Activated T-helper 1 cell treated with Interleukin-2 at 50 U/mL for 16 hours (primary cell): ENCODE data around the gene ZNRF4.
"Not testable (repeated sequence)": the region's sequence is repeated elsewhere in the genome, so short reads cannot be mapped to it uniquely, and the experiment has no call there.

Source experiments
- DNase-seq: peaks from one replicate; pipeline ENCODE4 v3.0.0-alpha.2; 2020; ENCODE audit warnings: low read depth

ZNRF4 gene, protein sequence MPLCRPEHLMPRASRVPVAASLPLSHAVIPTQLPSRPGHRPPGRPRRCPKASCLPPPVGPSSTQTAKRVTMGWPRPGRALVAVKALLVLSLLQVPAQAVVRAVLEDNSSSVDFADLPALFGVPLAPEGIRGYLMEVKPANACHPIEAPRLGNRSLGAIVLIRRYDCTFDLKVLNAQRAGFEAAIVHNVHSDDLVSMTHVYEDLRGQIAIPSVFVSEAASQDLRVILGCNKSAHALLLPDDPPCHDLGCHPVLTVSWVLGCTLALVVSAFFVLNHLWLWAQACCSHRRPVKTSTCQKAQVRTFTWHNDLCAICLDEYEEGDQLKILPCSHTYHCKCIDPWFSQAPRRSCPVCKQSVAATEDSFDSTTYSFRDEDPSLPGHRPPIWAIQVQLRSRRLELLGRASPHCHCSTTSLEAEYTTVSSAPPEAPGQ

GRCh38 chr19:5455367-5456129, at the start of gene ZNRF4:
ZNRF4 (plus strand) TSS chr19:5455417; CDS start chr19:5455492, 75 bp downstream.
- DNase-seq: no peak

DNA sequence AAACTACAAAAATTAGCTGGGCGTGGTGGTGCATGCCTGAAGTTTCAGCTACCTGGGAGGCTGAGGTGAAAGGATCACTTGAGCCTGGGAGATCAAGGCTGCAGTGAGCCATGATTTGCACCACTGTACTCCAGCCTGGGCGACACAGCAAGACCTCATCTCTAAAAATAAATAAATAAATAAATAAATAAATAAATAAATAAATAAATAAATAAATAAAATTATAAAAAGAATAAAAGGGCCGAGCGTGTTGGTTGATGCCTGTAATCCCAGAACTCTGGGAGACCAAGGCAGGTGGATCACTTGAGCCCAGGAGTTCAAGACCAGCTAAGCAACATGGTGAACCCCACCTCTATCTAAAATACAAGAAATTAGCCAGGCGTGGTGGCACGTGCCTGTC, 49.0 kb upstream of the ZNRF4 start:
- not testable (repeated sequence) for DNase-seq

DNA sequence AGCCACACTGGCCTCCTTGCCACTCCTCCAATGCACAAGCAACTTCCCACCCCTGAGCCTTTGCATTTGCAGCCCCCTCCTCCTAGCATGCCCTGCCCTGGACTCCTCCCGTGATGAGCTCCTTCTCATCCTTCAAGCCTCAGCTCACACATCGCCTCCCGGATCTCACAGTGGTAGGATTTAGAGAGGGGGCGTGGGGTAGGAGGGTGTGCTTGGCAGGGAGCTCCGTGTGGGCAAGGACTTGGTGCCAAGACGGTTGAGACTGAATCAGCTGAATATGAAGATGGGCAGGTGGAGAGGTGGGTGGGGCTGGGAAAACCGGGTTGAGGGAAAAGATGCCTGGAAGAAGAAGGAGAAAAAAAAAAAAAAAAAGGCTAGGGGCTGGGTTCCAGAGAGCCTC, 48.4 kb upstream of the ZNRF4 start:
- DNase-seq: no peak

DNA sequence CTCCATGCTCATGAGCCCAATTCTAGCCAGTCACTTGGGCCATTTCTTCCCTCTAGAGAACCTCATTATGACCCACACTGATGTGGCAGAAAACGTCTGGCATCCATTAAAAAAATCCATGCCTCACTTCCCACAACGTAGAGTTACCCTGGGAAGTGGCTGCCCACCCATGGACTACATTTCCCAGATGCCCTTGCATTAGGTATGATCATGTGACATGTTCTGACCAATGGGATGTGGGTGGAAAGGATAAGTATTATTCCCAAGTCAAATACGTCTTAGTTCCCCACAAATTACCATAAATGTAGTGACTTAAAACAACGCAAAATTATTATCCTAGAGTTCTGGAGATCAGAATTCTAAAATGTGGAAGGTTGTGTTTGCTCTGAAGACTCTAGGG, 47.9 kb upstream of the ZNRF4 start:
- DNase-seq: no peak

- no peak for DNase-seq
Measured at GRCh38 chr19:5417495-5418436, 37.5 kb upstream of the ZNRF4 start.

DNA sequence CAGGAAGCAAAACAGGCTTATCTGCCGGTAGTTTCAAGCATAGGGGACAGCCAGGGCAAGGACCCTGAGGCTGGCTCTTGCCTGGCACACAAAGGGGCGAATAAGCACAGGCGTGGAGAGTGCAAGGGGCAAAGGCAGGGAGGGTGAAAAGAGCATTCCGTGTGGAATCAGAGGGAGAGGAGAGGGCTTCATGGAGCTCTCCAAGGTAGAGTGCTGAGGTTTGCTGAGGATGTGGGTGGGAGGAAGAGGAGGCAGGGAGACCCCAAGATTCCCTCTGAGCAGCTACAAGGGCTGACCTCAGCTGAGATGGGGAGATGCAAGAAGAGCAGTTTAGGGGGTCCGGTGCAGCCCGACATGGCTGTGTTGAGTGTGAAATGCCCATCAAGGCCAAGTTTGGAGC, 36.5 kb upstream of the ZNRF4 start:
- no peak for DNase-seq

- DNase-seq: no peak
Measured at GRCh38 chr19:5420953-5421352, 34.3 kb upstream of the ZNRF4 start.

DNA sequence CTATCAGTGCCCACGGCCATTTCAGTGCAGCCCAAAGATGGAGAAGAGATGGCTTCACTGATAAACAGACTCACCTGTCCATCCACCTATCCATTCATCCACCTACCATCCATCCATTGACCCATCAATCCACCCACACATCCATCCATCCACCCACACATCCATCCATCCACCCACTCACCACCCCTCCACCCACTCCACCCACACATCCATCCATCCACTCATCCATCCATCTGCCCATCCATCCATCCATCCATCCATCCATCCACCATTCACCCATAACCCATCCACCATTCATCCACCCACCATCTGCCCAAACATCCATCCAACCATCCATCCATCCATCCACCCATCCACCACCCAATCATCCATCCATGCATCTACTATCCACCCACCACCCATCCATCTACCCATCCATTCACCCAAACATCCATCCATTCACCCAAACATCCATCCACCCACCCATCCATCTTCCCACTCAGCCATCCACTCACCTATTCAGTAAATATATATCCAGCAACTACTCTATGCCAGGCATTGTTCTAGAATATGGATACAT, 31.6 kb upstream of the ZNRF4 start:
- no peak for DNase-seq

- no peak for DNase-seq
Measured at GRCh38 chr19:5424192-5424973, 30.8 kb upstream of the ZNRF4 start.

GRCh38 chr19:5425260-5425659, 30.0 kb upstream of the ZNRF4 start:
- DNase-seq: no peak

- DNase-seq: no peak
Measured at GRCh38 chr19:5430237-5430636, 25.0 kb upstream of the ZNRF4 start.

DNA sequence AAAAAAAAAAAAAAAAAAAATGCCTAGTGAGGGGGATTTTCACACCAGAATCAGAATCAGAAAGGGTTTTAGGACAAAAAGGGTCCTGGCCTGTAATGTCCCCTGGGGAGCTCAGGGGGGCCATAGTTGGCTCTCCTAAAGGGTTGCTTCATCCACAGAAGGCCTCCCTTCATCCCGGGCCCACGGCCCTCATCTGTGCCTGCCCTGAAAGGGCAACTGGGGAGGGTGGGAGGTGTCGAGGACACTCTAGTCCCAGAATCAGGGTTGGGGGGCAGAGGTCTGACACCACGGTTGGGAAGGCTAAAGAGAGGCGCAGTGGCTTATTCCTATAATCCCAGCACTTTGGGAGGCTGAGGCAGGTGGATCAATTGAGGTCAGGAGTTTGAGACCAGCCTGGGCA, 22.5 kb upstream of the ZNRF4 start:
- no peak for DNase-seq

DNA sequence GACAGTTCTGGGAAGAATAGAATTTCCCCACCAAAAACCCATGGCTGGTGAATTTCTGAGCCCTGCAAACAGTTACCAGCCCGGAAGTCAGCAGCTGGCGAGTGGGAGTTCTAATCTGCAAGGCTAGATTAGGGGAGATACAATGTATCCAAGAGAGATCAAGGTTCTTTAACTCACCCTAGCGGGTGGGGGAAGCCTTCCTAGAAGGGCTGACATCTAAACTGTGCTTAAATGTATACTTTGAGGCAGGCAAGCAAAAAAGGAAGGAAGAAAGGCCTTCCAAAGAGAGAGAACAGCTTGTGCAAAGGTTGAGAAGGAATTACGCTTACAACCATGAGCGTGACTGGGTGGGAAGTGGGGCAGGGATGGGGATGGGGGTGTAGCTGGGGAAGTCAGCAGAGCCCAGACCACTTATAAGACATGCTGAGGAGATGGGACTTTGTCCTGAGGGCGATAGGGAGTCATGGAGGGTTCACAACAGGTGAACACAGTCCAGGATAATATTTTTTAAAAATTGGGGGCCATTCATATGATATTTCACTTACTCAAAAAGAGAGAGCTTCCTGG, 20.8 kb upstream of the ZNRF4 start:
- DNase-seq: no peak

- DNase-seq: no peak
Measured at GRCh38 chr19:5434970-5435641, 20.1 kb upstream of the ZNRF4 start.

- no peak for DNase-seq
Measured at GRCh38 chr19:5435642-5436017, 19.6 kb upstream of the ZNRF4 start.

DNA sequence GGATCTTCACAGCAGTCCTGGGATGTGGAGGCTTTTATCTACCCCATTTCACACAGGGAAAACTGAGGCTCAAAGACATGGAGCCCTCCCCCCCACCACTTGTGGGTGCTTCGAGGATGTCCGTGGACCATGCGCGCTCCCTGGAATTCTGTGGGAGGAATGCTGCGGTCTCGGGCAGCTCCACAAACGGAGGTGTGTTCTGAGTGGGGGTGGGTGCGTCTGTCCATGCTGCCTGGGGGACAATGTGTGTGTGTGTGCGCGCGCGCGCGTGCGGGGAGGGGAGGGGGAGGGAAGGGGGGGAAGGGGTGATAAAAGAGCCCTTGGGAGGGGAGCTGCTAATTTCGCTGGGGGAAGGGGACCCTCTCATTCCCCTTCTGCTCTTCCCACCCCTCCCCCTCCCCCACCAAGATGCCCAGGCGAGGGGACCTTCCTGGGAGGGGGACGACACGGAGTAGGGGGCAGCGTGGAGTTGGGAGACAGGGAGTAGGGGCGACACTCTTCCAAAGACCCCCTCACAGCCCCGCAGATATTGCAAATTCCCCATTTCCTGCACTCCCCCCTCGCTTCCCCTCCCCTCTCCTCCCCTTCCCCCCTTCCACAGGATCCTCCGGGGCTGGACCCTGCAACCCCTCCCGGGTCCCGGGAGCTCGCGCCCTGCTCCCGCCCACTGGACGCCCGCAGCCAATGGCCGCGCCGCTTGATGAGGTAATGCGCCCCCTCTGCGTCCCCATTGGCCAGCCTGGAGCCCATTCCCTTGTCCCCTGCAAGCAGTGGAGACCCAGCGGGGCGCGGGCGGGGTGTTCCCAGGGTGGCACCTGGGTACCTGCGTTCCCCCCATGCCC, 18.9 kb upstream of the ZNRF4 start:
- DNase-seq: no peak

DNA sequence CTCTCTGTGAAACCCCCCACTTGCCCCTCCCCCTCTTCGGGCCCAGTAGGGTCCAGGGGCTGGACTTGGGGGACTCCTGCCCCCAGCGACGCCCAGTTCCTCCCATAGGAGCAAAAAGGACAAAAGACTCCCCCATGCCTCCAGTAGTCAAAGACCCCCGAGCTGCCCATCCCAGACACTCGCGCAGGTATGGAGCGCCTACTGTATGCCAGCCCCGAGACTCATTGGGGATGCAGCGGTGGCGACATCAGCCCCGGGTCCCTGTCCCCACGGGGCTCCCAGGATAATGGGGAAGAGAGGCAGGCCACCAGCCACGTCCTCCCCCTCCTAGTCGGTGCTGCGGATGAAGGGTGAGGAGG, 18.3 kb upstream of the ZNRF4 start:
- no peak for DNase-seq

DNA sequence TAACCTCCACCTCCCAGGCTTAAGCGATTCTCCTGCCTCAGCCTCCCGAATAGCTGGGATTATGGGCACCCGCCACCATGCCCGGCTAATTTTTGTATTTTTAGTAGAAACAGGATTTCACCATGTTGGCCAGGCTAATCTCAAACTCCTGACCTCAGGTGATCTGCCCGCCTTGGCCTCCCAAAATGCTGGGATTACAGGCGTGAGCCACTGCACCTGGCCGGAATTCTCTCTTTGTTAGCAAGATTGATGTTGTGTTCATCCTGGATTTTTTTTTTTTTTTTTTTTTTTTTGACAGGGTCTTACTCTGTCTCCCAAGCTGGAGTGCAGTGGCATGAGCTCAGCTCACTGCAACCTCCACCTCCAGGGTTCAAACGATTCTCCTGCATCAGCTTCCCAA, 16.5 kb upstream of the ZNRF4 start:
- not testable (repeated sequence) for DNase-seq

DNA sequence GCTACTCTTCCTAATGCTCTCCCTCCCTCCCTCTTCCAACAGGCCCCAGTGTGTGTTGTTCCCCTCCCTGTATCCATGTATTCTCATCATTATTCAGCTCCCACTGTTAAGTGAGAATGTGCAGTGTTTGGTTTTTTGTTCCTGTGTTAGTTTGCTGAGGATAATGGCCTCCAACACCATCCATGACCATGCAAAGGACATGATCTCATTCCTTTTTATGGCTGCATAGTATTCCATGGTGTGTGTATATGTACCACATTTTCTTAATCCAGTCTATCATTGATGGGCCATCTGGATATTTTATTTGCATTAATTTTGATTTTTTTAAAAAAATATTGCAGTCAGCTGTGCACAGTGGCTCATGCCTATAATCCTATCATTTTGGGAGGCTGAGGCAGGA, 15.8 kb upstream of the ZNRF4 start:
- DNase-seq: no peak
